HepG2 (cell line): ENCODE results near the gene GLI3. TPM values are rescaled to one million over a fixed set of nuclear protein-coding genes. Genes with fewer than 3 reads are reported as not detected.

ENCODE experiments used
- CHCHD3 ChIP-seq: sonication (generic); formaldehyde crosslinking; IDR thresholded peaks from 2 replicates; pipeline ENCODE4 v1.8.0; 2022; ENCODE audit warnings: mild to moderate bottlenecking, missing genetic modification reagents, moderate library complexity
- CREB1 ChIP-seq, 2 experiments: fragments of 450-650 bp in 1 of 2; IDR thresholded peaks; 2 replicates each; pipeline ENCODE4 v1.6.1; 2016 to 2017; ENCODE audit warnings: control low read depth in 1 of 2, mild to moderate bottlenecking in 1 of 2, missing compliant biosample characterization in 1 of 2, missing genetic modification characterization in 1 of 2
- DZIP1 ChIP-seq: sonication (generic); formaldehyde crosslinking; IDR thresholded peaks from 2 replicates; pipeline ENCODE4 v1.5.0; 2020; ENCODE audit warnings: mild to moderate bottlenecking, missing genetic modification reagents
- FOXC1 ChIP-seq: sonication (generic); formaldehyde crosslinking; IDR thresholded peaks from 2 replicates; pipeline ENCODE4 v1.8.0; 2022; ENCODE audit warnings: mild to moderate bottlenecking, missing genetic modification reagents, borderline replicate concordance
- GFI1 ChIP-seq: sonication (generic); formaldehyde crosslinking; IDR thresholded peaks from 2 replicates; pipeline ENCODE4 v1.5.0; 2020; ENCODE audit warnings: missing genetic modification reagents, mild to moderate bottlenecking, borderline replicate concordance
- HDAC2 ChIP-seq: sonication (generic); formaldehyde crosslinking; IDR thresholded peaks from 2 replicates; pipeline ENCODE4 v1.4.0; 2020; ENCODE audit warnings: missing genetic modification reagents
- IKZF1 ChIP-seq: fragments of 450-650 bp; IDR thresholded peaks from 2 replicates; pipeline ENCODE4 v1.7.1; 2016
- JUN ChIP-seq: sonication (generic); formaldehyde crosslinking; IDR thresholded peaks from 2 replicates; pipeline ENCODE4 v1.4.0; 2020; ENCODE audit warnings: mild to moderate bottlenecking, missing genetic modification reagents
- NFE2L1 ChIP-seq: sonication (generic); formaldehyde crosslinking; IDR thresholded peaks from 2 replicates; pipeline ENCODE4 v1.4.0; 2020; ENCODE audit warnings: missing genetic modification reagents, mild to moderate bottlenecking, borderline replicate concordance
- RAD21 ChIP-seq: fragments of 450-650 bp; formaldehyde crosslinking; IDR thresholded peaks from 2 replicates; pipeline ENCODE4 v1.5.0; 2020; ENCODE audit warnings: mild to moderate bottlenecking
- RBAK ChIP-seq: sonication (generic); formaldehyde crosslinking; IDR thresholded peaks from 2 replicates; pipeline ENCODE4 v1.5.1; 2020; ENCODE audit warnings: mild to moderate bottlenecking, missing genetic modification reagents
- TRIM22 ChIP-seq: fragments of 450-650 bp; IDR thresholded peaks from 2 replicates; pipeline ENCODE4 v1.6.1; 2017
- ZNF326 ChIP-seq: sonication (generic); formaldehyde crosslinking; IDR thresholded peaks from 2 replicates; pipeline ENCODE4 v1.4.0; 2020; ENCODE audit warnings: missing genetic modification reagents, borderline replicate concordance
- ZNF335 ChIP-seq: sonication (generic); formaldehyde crosslinking; IDR thresholded peaks from 2 replicates; pipeline ENCODE4 v1.4.0; 2020; ENCODE audit warnings: missing genetic modification reagents
- ZNF644 ChIP-seq: IDR thresholded peaks from 2 replicates; pipeline ENCODE4 v1.6.1; 2016; ENCODE audit warnings: low read depth
- ZNF792 ChIP-seq: IDR thresholded peaks from 2 replicates; pipeline ENCODE4 v1.6.1; 2016
- ZSCAN25 ChIP-seq: sonication (generic); formaldehyde crosslinking; IDR thresholded peaks from 2 replicates; pipeline ENCODE4 v1.8.0; 2022; ENCODE audit warnings: mild to moderate bottlenecking, missing genetic modification reagents
- polyA plus RNA-seq, 8 experiments: library from polyadenylated mRNA; depleted of rRNA in 3 of 8; stranded (reverse) in 7 of 8; unstranded in 1 of 8; fragments of >200 nt; fragmentation: Illumina TruSeq in 4 of 8; extraction: Trizol in 4 of 8; gene quantifications; 2 replicates each; pipeline versions ENCODE4 v1.2.1 to v1.2.3, GENCODE V29; 2011 to 2016; ENCODE audit warnings: low read depth in 4 of 8, missing spikeins in 1 of 8, mixed read lengths in 1 of 8; ENCODE audit not compliant: insufficient read depth in 1 of 8
- total RNA-seq, 5 experiments: library from RNA; depleted of rRNA; stranded (reverse); fragments of >200 nt; fragmentation: Illumina TruSeq; extraction: Trizol; gene quantifications; 2 replicates each; pipeline ENCODE4 v1.2.3, GENCODE V29; 2016; ENCODE audit warnings: low read depth in 1 of 5
- TF ChIP-seq, protein P1 (sequence below): sonication (generic); formaldehyde crosslinking; IDR thresholded peaks from 2 replicates; pipeline ENCODE4 v1.5.0; 2020; ENCODE audit warnings: missing genetic modification reagents
- TF ChIP-seq, protein P2 (sequence below): sonication (generic); formaldehyde crosslinking; IDR thresholded peaks from 2 replicates; pipeline ENCODE4 v1.4.0; 2020; ENCODE audit warnings: missing genetic modification reagents

The GLI3 gene
- total and polyA plus RNA-seq, 2 of the 13 experiments (the other 11 are each of a cell fraction or from before 2014, with no cell fraction given), result not detected

DNA sequence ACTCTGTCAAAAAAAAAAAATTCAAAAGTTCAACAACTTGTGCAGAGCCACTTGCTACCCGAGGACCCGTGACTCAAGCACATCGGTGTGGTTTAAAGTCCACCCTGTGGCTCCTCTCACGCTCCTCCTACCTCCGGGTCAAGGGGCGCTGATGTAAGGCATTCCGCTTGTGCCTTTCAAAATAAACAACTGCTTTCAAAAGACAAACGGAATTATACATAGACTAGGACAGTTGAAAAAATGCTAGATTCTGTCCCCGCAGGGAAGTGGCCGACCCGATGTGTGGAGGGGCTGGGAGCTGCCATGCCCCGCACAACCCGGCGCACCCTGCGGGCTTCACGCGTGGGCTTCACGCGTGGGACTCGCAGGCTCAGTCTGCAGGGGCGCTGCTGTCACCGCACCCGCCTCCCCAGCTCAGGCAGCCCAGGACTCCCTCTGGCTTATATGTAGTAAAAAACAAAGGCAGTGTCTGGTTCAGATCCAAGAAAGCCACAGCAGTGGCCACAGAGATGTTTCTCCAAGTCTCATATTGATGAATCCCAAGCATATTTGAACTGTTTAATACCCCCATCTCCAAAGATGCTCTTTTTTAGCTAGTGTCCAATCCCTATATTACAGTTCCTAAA is 294.4 kb downstream of the GLI3 start (continued):
- TF ChIP-seq, protein P1, sequence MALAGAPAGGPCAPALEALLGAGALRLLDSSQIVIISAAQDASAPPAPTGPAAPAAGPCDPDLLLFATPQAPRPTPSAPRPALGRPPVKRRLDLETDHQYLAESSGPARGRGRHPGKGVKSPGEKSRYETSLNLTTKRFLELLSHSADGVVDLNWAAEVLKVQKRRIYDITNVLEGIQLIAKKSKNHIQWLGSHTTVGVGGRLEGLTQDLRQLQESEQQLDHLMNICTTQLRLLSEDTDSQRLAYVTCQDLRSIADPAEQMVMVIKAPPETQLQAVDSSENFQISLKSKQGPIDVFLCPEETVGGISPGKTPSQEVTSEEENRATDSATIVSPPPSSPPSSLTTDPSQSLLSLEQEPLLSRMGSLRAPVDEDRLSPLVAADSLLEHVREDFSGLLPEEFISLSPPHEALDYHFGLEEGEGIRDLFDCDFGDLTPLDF (CRISPR knock-in tag), result no peak
- no peak for TF ChIP-seq IKZF1
- TF ChIP-seq RAD21 (CRISPR knock-in tag), result no peak
- no peak for TF ChIP-seq CHCHD3 (CRISPR knock-in tag)
- no peak for TF ChIP-seq RBAK (CRISPR knock-in tag)
- peak; percentile 74 for TF ChIP-seq ZNF644 (CRISPR knock-in tag)
- 0 out of 2 replicates have a peak, but pooled peaks have one; percentile 27 for TF ChIP-seq NFE2L1 (CRISPR knock-in tag)
- no peak for TF ChIP-seq GFI1
- TF ChIP-seq, protein P2, sequence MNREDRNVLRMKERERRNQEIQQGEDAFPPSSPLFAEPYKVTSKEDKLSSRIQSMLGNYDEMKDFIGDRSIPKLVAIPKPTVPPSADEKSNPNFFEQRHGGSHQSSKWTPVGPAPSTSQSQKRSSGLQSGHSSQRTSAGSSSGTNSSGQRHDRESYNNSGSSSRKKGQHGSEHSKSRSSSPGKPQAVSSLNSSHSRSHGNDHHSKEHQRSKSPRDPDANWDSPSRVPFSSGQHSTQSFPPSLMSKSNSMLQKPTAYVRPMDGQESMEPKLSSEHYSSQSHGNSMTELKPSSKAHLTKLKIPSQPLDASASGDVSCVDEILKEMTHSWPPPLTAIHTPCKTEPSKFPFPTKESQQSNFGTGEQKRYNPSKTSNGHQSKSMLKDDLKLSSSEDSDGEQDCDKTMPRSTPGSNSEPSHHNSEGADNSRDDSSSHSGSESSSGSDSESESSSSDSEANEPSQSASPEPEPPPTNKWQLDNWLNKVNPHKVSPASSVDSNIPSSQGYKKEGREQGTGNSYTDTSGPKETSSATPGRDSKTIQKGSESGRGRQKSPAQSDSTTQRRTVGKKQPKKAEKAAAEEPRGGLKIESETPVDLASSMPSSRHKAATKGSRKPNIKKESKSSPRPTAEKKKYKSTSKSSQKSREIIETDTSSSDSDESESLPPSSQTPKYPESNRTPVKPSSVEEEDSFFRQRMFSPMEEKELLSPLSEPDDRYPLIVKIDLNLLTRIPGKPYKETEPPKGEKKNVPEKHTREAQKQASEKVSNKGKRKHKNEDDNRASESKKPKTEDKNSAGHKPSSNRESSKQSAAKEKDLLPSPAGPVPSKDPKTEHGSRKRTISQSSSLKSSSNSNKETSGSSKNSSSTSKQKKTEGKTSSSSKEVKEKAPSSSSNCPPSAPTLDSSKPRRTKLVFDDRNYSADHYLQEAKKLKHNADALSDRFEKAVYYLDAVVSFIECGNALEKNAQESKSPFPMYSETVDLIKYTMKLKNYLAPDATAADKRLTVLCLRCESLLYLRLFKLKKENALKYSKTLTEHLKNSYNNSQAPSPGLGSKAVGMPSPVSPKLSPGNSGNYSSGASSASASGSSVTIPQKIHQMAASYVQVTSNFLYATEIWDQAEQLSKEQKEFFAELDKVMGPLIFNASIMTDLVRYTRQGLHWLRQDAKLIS, result no peak
- no peak for TF ChIP-seq ZNF335 (CRISPR knock-in tag)
- no peak for TF ChIP-seq ZNF792 (CRISPR knock-in tag)
- peak; percentile 67; the same call in 1 of the 2 replicates for TF ChIP-seq ZSCAN25 (CRISPR knock-in tag)
- TF ChIP-seq JUN (CRISPR knock-in tag), result peak; percentile 46; the same call in 1 of the 2 replicates
- peak; percentile 5; the same call in 1 of the 2 replicates for TF ChIP-seq FOXC1
- TF ChIP-seq CREB1 (IDR thresholded peaks at IDR 0.05), result no peak
- TF ChIP-seq CREB1 (CRISPR knock-in tag; IDR thresholded peaks at IDR 0.05), result peak; percentile 62; the same call in 1 of the 2 replicates
- TF ChIP-seq DZIP1 (CRISPR knock-in tag), result no peak
- no peak for TF ChIP-seq TRIM22
- TF ChIP-seq HDAC2, result no peak
- no peak for TF ChIP-seq ZNF326
